Activated CD4-positive, alpha-beta memory T cell treated with anti-CD3 and anti-CD28 coated beads for 36 hours (primary cell): ENCODE data around the gene JARID2. TPM values are rescaled to one million over a fixed set of nuclear protein-coding genes. Genes with fewer than 3 reads are reported as not detected.

Experiments used
- CTCF ChIA-PET: fragments of 350-600 bp; sonication (Branson Sonifier 250); formaldehyde crosslinking; loops from one replicate; lab custom pipeline; 2021; ENCODE audit warnings: antibody characterized with exemption, inconsistent platforms; lab: Charles Lee
- POLR2A ChIA-PET: fragments of 350-600 bp; sonication (Branson Sonifier 250); formaldehyde crosslinking; loops from one replicate; lab custom pipeline; 2021; ENCODE audit warnings: antibody characterized with exemption; lab: Charles Lee
- DNase-seq: peaks from one replicate; pipeline ENCODE4 v3.0.0-alpha.2; 2020
- H3K27ac Mint-ChIP-seq: one replicate; pipeline ENCODE4 v1.8.0; 2021; ENCODE audit warnings: mixed read lengths
- H3K27me3 Mint-ChIP-seq: one replicate; pipeline ENCODE4 v1.8.0; 2021; ENCODE audit warnings: mixed read lengths
- H3K36me3 Mint-ChIP-seq: one replicate; pipeline ENCODE4 v1.8.0; 2021; ENCODE audit warnings: mixed read lengths
- H3K4me1 Mint-ChIP-seq: one replicate; pipeline ENCODE4 v1.8.0; 2021; ENCODE audit warnings: low read depth, mixed read lengths
- H3K4me3 Mint-ChIP-seq: one replicate; pipeline ENCODE4 v1.8.0; 2021; ENCODE audit warnings: mild to moderate bottlenecking, mixed read lengths
- H3K9me3 Mint-ChIP-seq: one replicate; pipeline ENCODE4 v1.8.0; 2021; ENCODE audit warnings: mixed read lengths
- intact Hi-C: fragments of 100-400 bp; cut with micrococcal nuclease; formaldehyde crosslinking; loops from one replicate; pipeline ENCODE4 v1.15.1; 2023
- total RNA-seq, 2 experiments: library from RNA; stranded (reverse); gene quantifications; one replicate each; pipeline ENCODE4 v1.2.3, GENCODE V29; 2021

JARID2 gene
- total RNA-seq, 2 experiments from 2014 or later = 41.4 to 44.0 TPM

GRCh38 chr6:15405129-15406068, 159.5 kb downstream of the JARID2 start:
- CTCF ChIA-PET = interaction anchor here (1.1 to 1.8 kb wide), 3 partner anchors 15 to 58 kb away, joined by 3 to 4 read pairs (median 3); no protein-coding TSS in a partner anchor

GRCh38 chr6:15406452-15406851, 160.6 kb downstream of the JARID2 start:
- H3K27ac Mint-ChIP-seq = no peak overlapping the region
- no peak overlapping the region for H3K4me3 Mint-ChIP-seq
- H3K9me3 Mint-ChIP-seq = no peaks in the 10 kb centered on the region
- ChIA-PET POLR2A (no interaction called here), CTCF (no interaction called here)
- no peak for DNase-seq
- peaks cover 13% of the 10 kb centered on the region for H3K36me3 Mint-ChIP-seq
- intact Hi-C loops = no loop called here
- H3K4me1 Mint-ChIP-seq = peaks cover 79% of the 10 kb centered on the region
- H3K27me3 Mint-ChIP-seq = no peaks in the 10 kb centered on the region

More at GRCh38 chr6:15405129-15406068, 159.5 kb downstream of the JARID2 start:
- no peak for DNase-seq
- POLR2A ChIA-PET = no interaction called here
- H3K27me3 Mint-ChIP-seq = no peaks in the 10 kb centered on the region
- H3K4me1 Mint-ChIP-seq = peaks cover 78% of the 10 kb centered on the region
- no peaks in the 10 kb centered on the region for H3K9me3 Mint-ChIP-seq
- peaks cover 3% of the 10 kb centered on the region for H3K36me3 Mint-ChIP-seq
- no peak overlapping the region for H3K27ac Mint-ChIP-seq
- intact Hi-C loops = no loop called here
- H3K4me3 Mint-ChIP-seq = no peak overlapping the region

GRCh38 chr6:15408008-15408407, 162.1 kb downstream of the JARID2 start:
- intact Hi-C loops = no loop called here
- CTCF ChIA-PET = no interaction called here
- Mint-ChIP-seq H3K27me3 (no peaks in the 10 kb centered on the region), H3K36me3 (peaks cover 24% of the 10 kb centered on the region), H3K4me3 (no peak overlapping the region), H3K9me3 (no peaks in the 10 kb centered on the region), H3K4me1 (peaks cover 73% of the 10 kb centered on the region), H3K27ac (no peak overlapping the region)
- POLR2A ChIA-PET = no interaction called here
- no peak for DNase-seq

- POLR2A ChIA-PET = no interaction called here
- intact Hi-C loops = no loop called here
- Mint-ChIP-seq H3K9me3 (no peaks in the 10 kb centered on the region), H3K27me3 (no peaks in the 10 kb centered on the region), H3K36me3 (peaks cover 32% of the 10 kb centered on the region), H3K4me1 (peaks cover 71% of the 10 kb centered on the region), H3K4me3 (no peak overlapping the region), H3K27ac (no peak overlapping the region)
- DNase-seq = no peak
- CTCF ChIA-PET = no interaction called here
Observed at GRCh38 chr6:15408758-15409157, 162.9 kb downstream of the JARID2 start.

GRCh38 chr6:15409301-15410125, 163.6 kb downstream of the JARID2 start:
- H3K27me3 Mint-ChIP-seq = no peaks in the 10 kb centered on the region
- DNase-seq = no peak
- intact Hi-C loops = no loop called here
- ChIA-PET CTCF (no interaction called here), POLR2A (no interaction called here)
- no peaks in the 10 kb centered on the region for H3K9me3 Mint-ChIP-seq
- no peak overlapping the region for H3K27ac Mint-ChIP-seq
- H3K36me3 Mint-ChIP-seq = peaks cover 39% of the 10 kb centered on the region
- no peak overlapping the region for H3K4me3 Mint-ChIP-seq
- peaks cover 69% of the 10 kb centered on the region for H3K4me1 Mint-ChIP-seq

- POLR2A ChIA-PET = no interaction called here
- CTCF ChIA-PET = no interaction called here
- no peaks in the 10 kb centered on the region for H3K9me3 Mint-ChIP-seq
- H3K36me3 Mint-ChIP-seq = peaks cover 42% of the 10 kb centered on the region
- intact Hi-C loops = no loop called here
- no peak for DNase-seq
- no peak overlapping the region for H3K4me3 Mint-ChIP-seq
- H3K4me1 Mint-ChIP-seq = peaks cover 67% of the 10 kb centered on the region
- no peak overlapping the region for H3K27ac Mint-ChIP-seq
- no peaks in the 10 kb centered on the region for H3K27me3 Mint-ChIP-seq
Observed at GRCh38 chr6:15410126-15410391, 164.2 kb downstream of the JARID2 start.

- DNase-seq = no peak
- Mint-ChIP-seq H3K9me3 (no peaks in the 10 kb centered on the region), H3K4me1 (peaks cover 64% of the 10 kb centered on the region), H3K4me3 (no peak overlapping the region), H3K36me3 (peaks cover 43% of the 10 kb centered on the region), H3K27ac (peak overlapping the region; percentile 51), H3K27me3 (no peaks in the 10 kb centered on the region)
- POLR2A ChIA-PET = no interaction called here
- intact Hi-C loops = no loop called here
- CTCF ChIA-PET = no interaction called here
Observed at GRCh38 chr6:15410752-15411151, 164.9 kb downstream of the JARID2 start.

- no peak for DNase-seq
- POLR2A ChIA-PET = interaction anchor here (1.0 kb wide), 1 partner anchor 9 kb away, joined by 4 read pairs; no protein-coding TSS in a partner anchor
- H3K4me1 Mint-ChIP-seq = peaks cover 61% of the 10 kb centered on the region
- peaks cover 49% of the 10 kb centered on the region for H3K36me3 Mint-ChIP-seq
- no peak overlapping the region for H3K27ac Mint-ChIP-seq
- no peaks in the 10 kb centered on the region for H3K27me3 Mint-ChIP-seq
- intact Hi-C loops = no loop called here
- peaks cover 2% of the 10 kb centered on the region for H3K9me3 Mint-ChIP-seq
- CTCF ChIA-PET = no interaction called here
- H3K4me3 Mint-ChIP-seq = no peak overlapping the region
Observed at GRCh38 chr6:15411766-15412165, 165.9 kb downstream of the JARID2 start.

GRCh38 chr6:15412767-15413166, 166.9 kb downstream of the JARID2 start:
- DNase-seq = no peak
- H3K36me3 Mint-ChIP-seq = peaks cover 57% of the 10 kb centered on the region
- H3K4me3 Mint-ChIP-seq = no peak overlapping the region
- ChIA-PET POLR2A (interaction anchor here (0.7 kb wide), 1 partner anchor 112 kb away, joined by 3 read pairs; no protein-coding TSS in a partner anchor), CTCF (interaction anchor here (0.8 to 1.0 kb wide), 2 partner anchors 9 to 51 kb away, joined by 3 read pairs; no protein-coding TSS in a partner anchor)
- H3K9me3 Mint-ChIP-seq = peaks cover 6% of the 10 kb centered on the region
- H3K27ac Mint-ChIP-seq = no peak overlapping the region
- intact Hi-C loops = no loop called here
- peaks cover 64% of the 10 kb centered on the region for H3K4me1 Mint-ChIP-seq
- H3K27me3 Mint-ChIP-seq = no peaks in the 10 kb centered on the region

- Mint-ChIP-seq H3K4me3 (no peak overlapping the region), H3K4me1 (peaks cover 66% of the 10 kb centered on the region), H3K27ac (peak overlapping the region; percentile 28), H3K36me3 (peaks cover 65% of the 10 kb centered on the region), H3K9me3 (peaks cover 11% of the 10 kb centered on the region), H3K27me3 (no peaks in the 10 kb centered on the region)
- intact Hi-C loops = no loop called here
- ChIA-PET POLR2A (no interaction called here), CTCF (interaction anchor here (0.8 to 1.0 kb wide), 2 partner anchors 9 to 50 kb away, joined by 3 read pairs; no protein-coding TSS in a partner anchor)
- no peak for DNase-seq
Observed at GRCh38 chr6:15413466-15414234, 167.8 kb downstream of the JARID2 start.

GRCh38 chr6:15414235-15414612, 168.4 kb downstream of the JARID2 start:
- Mint-ChIP-seq H3K4me1 (peaks cover 60% of the 10 kb centered on the region), H3K27ac (peak overlapping the region; percentile 20), H3K27me3 (no peaks in the 10 kb centered on the region), H3K9me3 (peaks cover 14% of the 10 kb centered on the region), H3K4me3 (no peak overlapping the region), H3K36me3 (peaks cover 68% of the 10 kb centered on the region)
- CTCF ChIA-PET = no interaction called here
- intact Hi-C loops = no loop called here
- POLR2A ChIA-PET = no interaction called here
- no peak for DNase-seq
